Kidney (tissue), 14 donors: ENCODE data around the gene SF3B3. TPM values are rescaled to one million over a fixed set of nuclear protein-coding genes. Genes with fewer than 3 reads are reported as not detected.

Experiments
- DNase-seq, 5 donors: peaks; one replicate each; pipeline ENCODE4 v3.0.0-alpha.2; 2013 to 2020
- FAIRE-seq: peaks from 2 replicates; lab custom pipeline; 2012; peaks lifted over from hg19 to GRCh38; lab: Jason Lieb, UNC
- H3K27ac ChIP-seq, 2 donors: one replicate each; pipeline ENCODE4 v1.7.0; 2013; ENCODE audit warnings: low read depth in 2 of 2, low read length in 2 of 2, inconsistent platforms in 1 of 2
- H3K27me3 ChIP-seq: one replicate; pipeline ENCODE4 v1.7.1; 2013; ENCODE audit warnings: low read length, inconsistent platforms; ENCODE audit not compliant: control insufficient read depth, insufficient read depth
- H3K36me3 ChIP-seq, 3 donors: one replicate each; pipeline versions ENCODE4 v1.7.0 to v1.7.1; 2013; ENCODE audit warnings: low read length in 3 of 3, control low read depth in 1 of 3, inconsistent platforms in 1 of 3; ENCODE audit not compliant: insufficient read depth in 3 of 3, control insufficient read depth in 2 of 3
- H3K4me1 ChIP-seq, 3 donors: one replicate each; pipeline versions ENCODE4 v1.7.0 to v1.7.1; 2013; ENCODE audit warnings: low read length in 3 of 3, inconsistent platforms in 1 of 3, low read depth in 1 of 3; ENCODE audit not compliant: control insufficient read depth in 2 of 3, insufficient read depth in 2 of 3
- H3K4me3 ChIP-seq, 3 donors: one replicate each; pipeline versions ENCODE4 v1.7.0 to v1.8.1; 2013; ENCODE audit warnings: low read length in 3 of 3, control low read depth in 1 of 3, inconsistent platforms in 1 of 3
- H3K9ac ChIP-seq, 3 donors: one replicate each; pipeline versions ENCODE4 v1.7.0 to v1.7.1; 2013; ENCODE audit warnings: low read length in 3 of 3, control low read depth in 1 of 3, inconsistent platforms in 1 of 3
- H3K9me3 ChIP-seq, 3 donors: one replicate each; pipeline versions ENCODE4 v1.7.0 to v1.7.1; 2013; ENCODE audit warnings: low read length in 3 of 3, control low read depth in 1 of 3, inconsistent platforms in 1 of 3; ENCODE audit not compliant: control insufficient read depth in 2 of 3, insufficient read depth in 1 of 3
- intact Hi-C: fragments of 100-400 bp; cut with DNase I; formaldehyde crosslinking; loops from one replicate; pipeline ENCODE4 v1.11.1; 2022
- polyA plus RNA-seq: library from polyadenylated mRNA; stranded (reverse); fragments of 350-450 nt; fragmentation: Illumina TruSeq; extraction: RNeasy Lipid Tissue Mini Kit (QIAGEN cat#74804); gene quantifications from one replicate; pipeline ENCODE4 v1.2.3, GENCODE V29; 2014; ENCODE audit warnings: low read depth, low replicate concordance; ENCODE audit not compliant: insufficient read depth
- total RNA-seq: library from RNA; stranded (reverse); fragmentation: NEBNext Ultra II Directional; extraction: Animal tissue kit (Norgen Biotek cat#: 25700); gene quantifications from one replicate; pipeline ENCODE4 v1.2.1, GENCODE V29; 2021
- TF ChIP-seq, protein P1 (sequence below): IDR thresholded peaks from 3 replicates; pipeline ENCODE4 v1.5.1; 2012; ENCODE audit warnings: mild to moderate bottlenecking, moderate library complexity, borderline replicate concordance; ENCODE audit not compliant: insufficient read depth; ENCODE audit errors: extremely low read depth
- donor health status: control.
- donor health status: control.
- donor health status: control.
- donor health status: control.
- donor health status: control.
- donor health status: DM: yes; HTN: yes; CAD: no.
- donor health status: Normal renal cell carcinoma (clear cell type).

The SF3B3 gene
- total and polyA plus RNA-seq, 2 donors from 2014 or later, result 92.9 to 246 TPM

GRCh38 chr16:70556063-70556462 is 32.4 kb downstream of the SF3B3 start:
- Histone ChIP-seq H3K4me1 (no peaks in the 10 kb centered on the region), H3K4me3 (no peak overlapping the region), H3K9me3 (no peaks in the 10 kb centered on the region), H3K27me3 (no peaks in the 10 kb centered on the region), H3K9ac (no peak overlapping the region), H3K27ac (no peak overlapping the region), H3K36me3 (peaks cover 29 to 83% (median 66%) of the 10 kb centered on the region in 3 donors)
- DNase-seq (no peak), FAIRE-seq (no peak)
- intact Hi-C loops, result no loop called here
- TF ChIP-seq, protein P1, sequence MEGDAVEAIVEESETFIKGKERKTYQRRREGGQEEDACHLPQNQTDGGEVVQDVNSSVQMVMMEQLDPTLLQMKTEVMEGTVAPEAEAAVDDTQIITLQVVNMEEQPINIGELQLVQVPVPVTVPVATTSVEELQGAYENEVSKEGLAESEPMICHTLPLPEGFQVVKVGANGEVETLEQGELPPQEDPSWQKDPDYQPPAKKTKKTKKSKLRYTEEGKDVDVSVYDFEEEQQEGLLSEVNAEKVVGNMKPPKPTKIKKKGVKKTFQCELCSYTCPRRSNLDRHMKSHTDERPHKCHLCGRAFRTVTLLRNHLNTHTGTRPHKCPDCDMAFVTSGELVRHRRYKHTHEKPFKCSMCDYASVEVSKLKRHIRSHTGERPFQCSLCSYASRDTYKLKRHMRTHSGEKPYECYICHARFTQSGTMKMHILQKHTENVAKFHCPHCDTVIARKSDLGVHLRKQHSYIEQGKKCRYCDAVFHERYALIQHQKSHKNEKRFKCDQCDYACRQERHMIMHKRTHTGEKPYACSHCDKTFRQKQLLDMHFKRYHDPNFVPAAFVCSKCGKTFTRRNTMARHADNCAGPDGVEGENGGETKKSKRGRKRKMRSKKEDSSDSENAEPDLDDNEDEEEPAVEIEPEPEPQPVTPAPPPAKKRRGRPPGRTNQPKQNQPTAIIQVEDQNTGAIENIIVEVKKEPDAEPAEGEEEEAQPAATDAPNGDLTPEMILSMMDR, result no peak

GRCh38 chr16:70561623-70562022 is 38.0 kb downstream of the SF3B3 start:
- intact Hi-C loops, result no loop called here
- Histone ChIP-seq H3K36me3 (peaks cover 27 to 77% (median 64%) of the 10 kb centered on the region in 3 donors), H3K9ac (no peak overlapping the region), H3K4me1 (no peaks in the 10 kb centered on the region), H3K4me3 (no peak overlapping the region), H3K9me3 (no peaks in the 10 kb centered on the region), H3K27ac (no peak overlapping the region), H3K27me3 (no peaks in the 10 kb centered on the region)
- no peak for DNase-seq
- no peak for FAIRE-seq
- TF ChIP-seq, protein P1, result no peak

GRCh38 chr16:70563636-70564035 is 40.0 kb downstream of the SF3B3 start:
- H3K4me3 ChIP-seq, result no peak overlapping the region
- H3K4me1 ChIP-seq, result no peaks in the 10 kb centered on the region
- no peak for FAIRE-seq
- H3K36me3 ChIP-seq, result peaks cover 21 to 78% (median 68%) of the 10 kb centered on the region in 3 donors
- H3K27me3 ChIP-seq, result no peaks in the 10 kb centered on the region
- no peak for DNase-seq
- H3K9me3 ChIP-seq, result no peaks in the 10 kb centered on the region
- H3K9ac ChIP-seq, result no peak overlapping the region
- TF ChIP-seq, protein P1, result no peak
- H3K27ac ChIP-seq, result no peak overlapping the region
- intact Hi-C loops, result no loop called here

GRCh38 chr16:70565053-70565452 is 41.4 kb downstream of the SF3B3 start:
- TF ChIP-seq, protein P1, result no peak
- no peak overlapping the region for H3K27ac ChIP-seq
- H3K36me3 ChIP-seq, result peaks cover 21 to 84% (median 72%) of the 10 kb centered on the region in 3 donors
- H3K9me3 ChIP-seq, result no peaks in the 10 kb centered on the region
- no peak overlapping the region for H3K4me3 ChIP-seq
- no peaks in the 10 kb centered on the region for H3K4me1 ChIP-seq
- intact Hi-C loops, result no loop called here
- FAIRE-seq, result no peak
- no peaks in the 10 kb centered on the region for H3K27me3 ChIP-seq
- peak in 1 of 5 donors; percentile 21 for DNase-seq
- H3K9ac ChIP-seq, result no peak overlapping the region
